Renal cortex interstitium (tissue), 11 donors: Measurements from ENCODE around the gene LPIN2. TPM values are rescaled to one million over a fixed set of nuclear protein-coding genes. Genes with fewer than 3 reads are reported as not detected.

Source experiments
- DNase-seq, 11 donors: peaks; one replicate each; pipeline ENCODE4 v3.0.0-alpha.2; 2013; ENCODE audit warnings: low read depth in 9 of 11, low spot score in 4 of 11; ENCODE audit errors: extremely low read depth in 1 of 11
- polyA plus RNA-seq, 3 donors: library from polyadenylated mRNA; unstranded; fragments of 120-200 nt; gene quantifications; one replicate each; pipeline ENCODE4 v1.2.1, GENCODE V29; 2013; ENCODE audit not compliant: insufficient read length in 3 of 3

Gene LPIN2
- polyA plus RNA-seq, 3 donors: 37.8 to 40.0 (median 39.5) TPM

DNA sequence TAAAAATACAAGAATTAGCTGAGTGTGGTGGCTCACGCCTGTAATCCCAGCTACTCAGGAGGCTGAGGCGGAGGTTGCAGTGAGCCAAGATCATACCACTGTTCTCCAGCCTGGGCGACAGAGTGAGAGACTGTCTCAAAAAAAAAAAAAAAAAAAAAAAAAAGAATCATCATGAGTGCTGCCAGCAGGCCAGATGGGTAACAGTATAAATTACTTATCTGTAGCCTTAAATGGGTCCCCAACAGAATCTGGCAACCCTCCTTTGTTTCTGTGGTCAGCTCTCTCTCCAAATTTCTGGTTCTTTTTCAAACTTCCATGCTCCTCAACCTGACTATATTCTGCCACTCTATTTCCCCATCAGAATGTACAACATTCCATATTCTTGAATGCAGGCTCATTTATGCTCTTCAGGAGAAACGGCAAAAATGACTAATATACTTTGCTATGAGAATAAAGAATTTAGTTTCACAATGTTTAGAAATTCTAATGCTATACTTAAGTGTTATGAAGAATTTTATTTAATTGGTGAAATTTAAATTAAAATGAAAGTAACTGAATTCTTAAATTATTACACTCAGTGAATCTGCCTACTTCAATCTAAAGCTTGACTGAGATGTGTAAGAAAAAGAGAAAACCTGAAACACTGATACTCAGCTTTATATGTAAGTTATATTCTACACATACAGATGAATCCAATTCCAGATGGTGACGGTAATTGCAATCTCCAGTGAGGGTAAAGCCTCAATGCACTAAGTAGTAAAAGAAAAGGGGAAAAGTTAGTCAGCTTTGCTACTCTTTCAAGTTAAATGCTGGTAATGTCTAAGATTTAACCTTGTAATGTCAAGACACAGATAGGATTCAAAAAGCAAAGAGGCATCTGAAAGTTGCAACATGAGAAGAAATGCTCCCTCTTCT lies 24.8 kb downstream of the LPIN2 start:
- DNase-seq: no peak

DNA sequence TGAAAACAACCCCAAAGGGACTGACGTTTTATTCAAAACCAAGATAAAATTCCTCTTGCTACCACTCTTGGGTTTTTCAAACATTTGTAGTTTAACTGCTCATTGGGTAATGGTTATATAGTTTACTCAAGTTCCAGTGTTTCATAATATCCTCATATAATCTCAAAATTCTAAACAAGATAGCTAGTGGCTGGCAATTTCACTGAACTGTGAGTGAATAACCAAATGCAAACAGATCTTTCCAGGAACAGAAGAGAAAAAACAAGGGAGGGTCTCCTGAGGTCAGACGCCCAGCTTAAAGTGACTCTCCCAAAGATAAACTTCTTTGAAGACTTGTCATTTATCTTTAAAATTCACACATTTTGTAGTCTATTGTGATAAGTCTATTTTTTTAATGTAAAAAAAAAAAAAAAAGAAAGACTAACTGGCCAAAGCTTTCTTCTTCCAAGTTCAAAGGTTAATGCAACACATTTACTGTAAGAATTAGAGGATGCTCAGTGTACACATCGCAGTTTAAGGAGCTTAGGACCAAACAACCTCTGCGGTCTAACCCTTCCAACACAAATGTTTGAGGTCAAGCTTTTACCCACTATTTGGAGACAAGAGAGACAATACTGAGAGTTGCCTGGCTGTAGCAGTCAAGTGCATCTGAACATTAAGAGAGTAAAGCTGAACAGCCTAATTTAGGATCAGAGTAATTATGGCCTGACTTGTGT lies 26.6 kb downstream of the LPIN2 start:
- DNase-seq: no peak

GRCh38 chr18:2985628-2986027 lies 27.3 kb downstream of the LPIN2 start:
- no peak for DNase-seq

GRCh38 chr18:2984703-2985261 lies 28.2 kb downstream of the LPIN2 start:
- no peak for DNase-seq

DNA sequence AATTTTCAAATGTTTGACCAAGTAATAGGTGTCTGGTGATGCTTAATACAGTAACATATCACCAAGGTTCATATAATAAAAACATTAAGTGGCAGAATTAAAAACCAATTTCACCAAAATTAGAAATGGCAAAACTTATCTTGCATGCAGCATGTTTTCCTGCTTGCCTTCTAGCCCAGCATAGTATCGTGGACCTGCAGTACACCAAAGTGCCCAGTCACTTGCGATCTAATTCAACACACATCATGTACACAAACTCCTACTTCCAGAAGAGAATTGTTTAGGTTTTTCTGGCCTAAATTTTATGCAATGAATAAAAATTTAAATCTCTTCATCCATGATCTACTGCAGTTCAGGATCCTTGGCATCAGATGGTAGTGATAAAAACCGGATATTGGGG lies 28.9 kb downstream of the LPIN2 start:
- DNase-seq: no peak

GRCh38 chr18:2983296-2983695 lies 29.6 kb downstream of the LPIN2 start:
- no peak for DNase-seq

DNA sequence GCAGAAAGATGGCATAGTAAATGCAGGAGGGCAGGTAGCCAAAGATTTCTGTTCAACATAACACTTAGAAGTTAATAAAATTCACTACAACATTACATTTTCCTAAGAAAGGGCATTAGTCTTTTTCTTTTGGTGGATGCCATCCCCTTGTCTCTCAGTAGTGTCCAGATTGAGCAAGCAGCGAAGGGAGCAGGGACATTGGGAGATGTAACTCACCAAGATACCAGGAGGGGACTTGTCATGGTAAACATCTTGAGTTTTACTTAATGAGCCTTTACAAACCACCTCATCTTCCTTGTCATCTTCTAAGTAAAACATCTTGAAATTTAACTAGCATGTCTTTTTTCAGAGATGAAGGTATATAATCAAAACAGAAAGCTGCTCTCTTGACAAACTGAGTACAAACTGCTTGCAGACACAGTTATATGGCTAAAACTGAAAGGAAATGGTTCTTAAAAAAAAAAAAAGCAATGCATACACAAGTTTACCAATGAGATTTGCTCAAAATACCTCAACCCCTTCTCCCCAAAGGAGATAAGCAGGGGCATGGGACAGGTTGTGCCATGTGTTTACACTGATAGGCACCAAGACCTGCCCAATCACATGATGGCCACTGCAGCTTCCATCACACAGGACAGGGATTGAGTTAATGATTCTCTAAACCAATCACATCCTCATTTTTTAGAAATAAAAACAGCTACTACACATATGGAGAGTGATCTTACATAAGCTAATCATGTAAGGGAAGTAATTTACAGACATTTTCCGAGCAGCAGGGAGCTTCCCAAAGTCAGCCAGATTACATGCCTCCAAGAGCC lies 30.3 kb downstream of the LPIN2 start:
- DNase-seq: no peak

GRCh38 chr18:2982022-2982421 lies 30.9 kb downstream of the LPIN2 start:
- no peak for DNase-seq

- peak in 2 of 11 donors; percentile 49 to 56 for DNase-seq
These were observed 31.7 kb downstream of the LPIN2 start for GRCh38 chr18:2981212-2981728.

GRCh38 chr18:2979871-2980790 lies 32.8 kb downstream of the LPIN2 start:
- DNase-seq: peak in 1 of 11 donors; percentile 55

- no peak for DNase-seq
These were observed 33.8 kb downstream of the LPIN2 start for GRCh38 chr18:2979129-2979528.

DNA sequence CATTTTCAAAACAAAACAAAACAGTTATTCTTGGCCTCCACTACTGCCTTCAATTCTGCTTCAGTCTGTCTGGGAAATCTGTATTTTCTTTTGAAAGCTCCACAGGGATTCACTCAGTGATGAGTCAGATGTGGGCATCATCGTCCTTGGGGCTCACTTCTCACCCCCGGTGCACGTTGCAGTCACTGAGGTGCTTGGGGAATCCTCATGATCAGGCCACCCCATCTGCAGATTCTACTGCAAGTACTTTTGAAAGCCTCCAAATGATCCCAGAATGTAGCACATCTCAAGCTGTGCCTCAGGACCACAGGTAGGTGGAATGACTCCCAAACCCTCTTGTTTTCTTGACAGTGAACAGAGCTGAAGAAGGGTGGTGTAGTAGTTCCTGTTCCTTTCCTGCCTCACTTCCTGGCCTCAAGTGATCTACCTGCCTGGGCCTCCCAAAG lies 34.3 kb downstream of the LPIN2 start:
- DNase-seq: no peak

DNA sequence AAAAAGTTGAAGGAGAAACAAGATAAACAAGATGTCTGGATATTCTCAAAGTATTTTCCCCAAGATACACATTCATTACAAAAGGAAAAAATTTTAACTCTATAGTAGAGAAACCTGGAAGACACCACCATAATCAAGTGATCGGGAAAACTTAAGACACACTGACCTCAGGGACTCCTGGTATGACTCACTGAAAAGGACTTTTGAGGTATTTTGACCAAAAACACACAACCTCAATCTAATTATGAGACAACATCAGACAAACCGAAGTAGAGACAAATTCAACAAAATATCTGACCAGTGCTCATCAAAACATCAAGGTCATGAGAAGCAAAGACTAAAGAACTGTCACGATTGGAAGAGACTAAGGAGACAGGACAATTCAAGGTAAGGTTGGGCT lies 34.7 kb downstream of the LPIN2 start:
- DNase-seq: no peak

- DNase-seq: no peak
These were observed 36.5 kb downstream of the LPIN2 start for GRCh38 chr18:2976218-2977132.

- no peak for DNase-seq
These were observed 38.2 kb downstream of the LPIN2 start for GRCh38 chr18:2974731-2975130.

DNA sequence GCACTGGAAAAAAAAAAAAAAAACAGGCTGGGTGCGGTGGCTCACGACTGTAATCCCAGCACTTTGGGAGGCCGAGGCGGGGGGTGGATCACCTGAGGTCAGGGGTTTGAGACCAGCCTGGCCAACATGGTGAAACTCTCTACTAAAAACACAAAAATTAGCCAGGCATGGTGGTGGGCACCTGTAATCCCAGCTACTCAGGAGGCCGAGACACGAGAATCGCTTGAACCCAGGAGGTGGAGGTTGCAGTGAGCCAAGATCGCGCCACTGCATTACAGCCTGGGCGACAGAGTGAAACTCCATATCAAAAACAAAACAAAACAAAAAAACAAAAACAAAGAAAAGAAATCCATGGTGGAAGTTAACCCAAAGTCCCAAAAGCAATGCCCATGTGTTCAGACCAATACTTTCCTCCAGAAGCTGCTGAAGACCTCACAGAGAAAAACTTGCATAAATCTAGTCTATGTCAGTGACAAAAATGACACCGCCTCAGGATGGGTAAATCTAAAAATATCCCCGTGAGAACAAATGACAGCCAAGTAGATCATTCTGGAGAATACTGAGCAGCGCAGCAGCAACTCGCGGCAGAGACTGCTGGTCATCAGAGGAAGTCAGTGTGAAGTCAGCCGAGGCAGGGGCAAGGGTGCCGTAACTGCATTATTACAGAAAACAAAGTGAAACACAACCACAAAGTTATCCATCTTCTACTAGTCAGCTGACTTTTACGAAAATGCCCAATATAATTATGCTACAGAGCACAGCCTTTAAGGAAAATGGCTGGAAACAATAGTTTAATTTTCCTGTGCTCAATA lies 41.0 kb downstream of the LPIN2 start:
- peak in 2 of 11 donors; percentile 40 to 43 for DNase-seq
